Colonic mucosa (tissue), 4 donors: ENCODE measurements around the gene TMEM121B. TPM values are rescaled to one million over a fixed set of nuclear protein-coding genes. Genes with fewer than 3 reads are reported as not detected.
"Not testable (repeated sequence)": the region's sequence is repeated elsewhere in the genome, so short reads cannot be mapped to it uniquely, and the experiment has no call there.

Experiments used
- DNase-seq: peaks from one replicate; pipeline ENCODE4 v3.0.0-alpha.2; 2020
- H3K27ac ChIP-seq: fragments of 200-600 bp; one replicate; pipeline ENCODE4 v1.8.0; 2021
- H3K27me3 ChIP-seq: fragments of 200-600 bp; one replicate; pipeline ENCODE4 v1.8.0; 2021
- H3K36me3 ChIP-seq: fragments of 200-600 bp; one replicate; pipeline ENCODE4 v1.8.0; 2021
- H3K4me1 ChIP-seq: fragments of 200-600 bp; one replicate; pipeline ENCODE4 v1.8.0; 2021; ENCODE audit warnings: mild to moderate bottlenecking
- H3K4me3 ChIP-seq: fragments of 200-600 bp; one replicate; pipeline ENCODE4 v1.8.0; 2021
- H3K9ac ChIP-seq, 2 donors: one replicate each; pipeline ENCODE4 v1.7.0; 2013; ENCODE audit warnings: control low read depth in 2 of 2, low read depth in 2 of 2, low read length in 2 of 2
- H3K9me3 ChIP-seq: fragments of 200-600 bp; one replicate; pipeline ENCODE4 v1.8.0; 2021
- intact Hi-C: fragments of 100-400 bp; cut with DNase I; formaldehyde crosslinking; loops from one replicate; pipeline ENCODE4 v1.14.1; 2022
- total RNA-seq, 2 donors: library from RNA; stranded (reverse); fragmentation: NEBNext Ultra II Directional in 1 of 2; extraction: Animal tissue kit (Norgen Biotek cat#: 25700) in 1 of 2; gene quantifications; one replicate each; pipeline ENCODE4 v1.2.1, GENCODE V29; 2021
- TF ChIP-seq, protein P1 (sequence below): fragments of 200-600 bp; IDR thresholded peaks from one replicate; pipeline ENCODE4 v1.8.0; 2022; ENCODE audit warnings: antibody characterized with exemption, mild to moderate bottlenecking
- donor health status: healthy.
- donor health status: DM: no; HTN: no; CAD: no.
- donor health status: DM: no; HTN: no; CAD: no.

TMEM121B gene
- total RNA-seq, 2 donors from 2014 or later = 0.12 to 0.64 TPM

DNA sequence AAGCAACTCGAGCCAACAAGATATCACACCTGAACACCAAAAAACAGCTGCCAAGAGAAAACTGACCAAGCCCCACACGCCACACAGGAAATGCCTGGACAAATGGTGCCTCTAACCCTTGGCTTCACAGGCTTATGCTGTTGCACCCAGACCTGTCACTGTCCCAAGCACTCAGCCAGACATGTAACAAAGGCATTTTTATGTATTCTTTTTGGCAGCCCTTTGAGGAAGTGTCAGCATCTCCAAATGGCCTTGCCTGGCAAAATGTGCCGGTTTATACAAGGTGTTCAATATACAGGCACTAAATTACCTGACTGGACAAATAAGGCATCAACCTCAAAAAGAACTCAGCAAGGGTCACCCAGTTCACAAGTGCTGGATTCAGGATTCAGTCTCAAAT, 31.8 kb upstream of the TMEM121B start:
- Histone ChIP-seq H3K4me1 (peaks cover 10% of the 10 kb centered on the region), H3K4me3 (no peak overlapping the region), H3K27me3 (no peaks in the 10 kb centered on the region), H3K9ac (no peak overlapping the region), H3K27ac (no peak overlapping the region), H3K9me3 (no peaks in the 10 kb centered on the region), H3K36me3 (no peaks in the 10 kb centered on the region)
- peak; percentile 45 for DNase-seq
- intact Hi-C loops = no loop called here
- TF ChIP-seq, protein P1, sequence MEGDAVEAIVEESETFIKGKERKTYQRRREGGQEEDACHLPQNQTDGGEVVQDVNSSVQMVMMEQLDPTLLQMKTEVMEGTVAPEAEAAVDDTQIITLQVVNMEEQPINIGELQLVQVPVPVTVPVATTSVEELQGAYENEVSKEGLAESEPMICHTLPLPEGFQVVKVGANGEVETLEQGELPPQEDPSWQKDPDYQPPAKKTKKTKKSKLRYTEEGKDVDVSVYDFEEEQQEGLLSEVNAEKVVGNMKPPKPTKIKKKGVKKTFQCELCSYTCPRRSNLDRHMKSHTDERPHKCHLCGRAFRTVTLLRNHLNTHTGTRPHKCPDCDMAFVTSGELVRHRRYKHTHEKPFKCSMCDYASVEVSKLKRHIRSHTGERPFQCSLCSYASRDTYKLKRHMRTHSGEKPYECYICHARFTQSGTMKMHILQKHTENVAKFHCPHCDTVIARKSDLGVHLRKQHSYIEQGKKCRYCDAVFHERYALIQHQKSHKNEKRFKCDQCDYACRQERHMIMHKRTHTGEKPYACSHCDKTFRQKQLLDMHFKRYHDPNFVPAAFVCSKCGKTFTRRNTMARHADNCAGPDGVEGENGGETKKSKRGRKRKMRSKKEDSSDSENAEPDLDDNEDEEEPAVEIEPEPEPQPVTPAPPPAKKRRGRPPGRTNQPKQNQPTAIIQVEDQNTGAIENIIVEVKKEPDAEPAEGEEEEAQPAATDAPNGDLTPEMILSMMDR = no peak

DNA sequence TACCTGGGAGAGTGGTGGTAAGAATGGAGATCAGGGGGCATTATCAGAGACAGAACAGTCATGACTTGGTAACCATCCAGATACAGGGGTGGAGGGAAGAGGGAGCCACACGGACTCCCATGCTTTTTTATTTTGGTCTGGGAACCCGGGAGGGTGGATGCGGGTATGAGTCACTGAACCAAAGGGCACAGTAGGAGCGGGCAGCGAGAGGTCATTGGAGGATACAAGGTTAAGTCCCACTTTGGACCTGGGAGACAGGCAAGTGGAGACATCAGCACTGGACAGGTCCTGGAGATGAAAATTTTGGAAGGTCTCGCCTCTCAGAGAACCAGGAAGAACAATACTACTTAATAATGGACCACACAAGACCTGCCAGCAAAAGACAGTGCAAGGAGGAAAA, 31.2 kb upstream of the TMEM121B start:
- H3K36me3 ChIP-seq = no peaks in the 10 kb centered on the region
- H3K9me3 ChIP-seq = no peaks in the 10 kb centered on the region
- H3K9ac ChIP-seq = no peak overlapping the region
- H3K27ac ChIP-seq = no peak overlapping the region
- intact Hi-C loops = no loop called here
- H3K4me1 ChIP-seq = peaks cover 10% of the 10 kb centered on the region
- no peak overlapping the region for H3K4me3 ChIP-seq
- H3K27me3 ChIP-seq = no peaks in the 10 kb centered on the region
- TF ChIP-seq, protein P1 = no peak
- no peak for DNase-seq

DNA sequence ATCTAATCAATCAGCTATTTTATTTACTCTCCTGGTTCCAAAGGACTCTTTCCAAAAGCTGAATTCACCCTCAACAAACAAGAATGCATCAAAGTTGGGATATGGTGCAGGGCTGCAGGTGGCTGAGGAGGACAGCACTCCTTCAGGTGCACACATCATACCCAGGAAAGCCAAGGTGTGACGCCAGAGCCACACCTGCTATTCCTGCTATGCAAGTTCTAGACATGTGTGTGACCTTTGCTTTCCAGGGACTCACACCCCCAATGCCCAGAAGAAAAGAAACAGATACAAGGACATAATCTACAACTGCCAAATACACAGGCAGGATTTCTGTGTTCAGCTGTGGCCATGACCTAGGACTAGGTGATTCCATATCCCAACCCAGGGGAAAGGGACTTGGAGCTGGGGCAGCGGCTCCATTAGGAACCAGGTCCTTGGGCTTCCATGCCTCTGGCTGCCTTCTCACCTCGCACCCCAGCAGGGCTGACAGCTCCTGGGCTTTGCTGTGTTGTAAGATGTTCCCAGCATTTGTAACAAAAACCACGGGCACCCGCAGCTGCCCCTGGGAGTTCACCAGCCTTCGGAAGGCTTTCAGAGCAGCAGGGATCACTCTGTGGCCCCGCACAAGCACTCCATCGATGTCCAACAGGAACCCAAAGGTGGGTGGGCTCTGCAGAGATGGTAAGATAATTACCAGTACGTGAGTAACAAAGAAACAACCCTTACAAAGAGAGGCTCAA, 28.1 kb upstream of the TMEM121B start:
- Histone ChIP-seq H3K27ac (peak overlapping the region; percentile 47), H3K4me3 (no peak overlapping the region), H3K27me3 (no peaks in the 10 kb centered on the region), H3K9ac (no peak overlapping the region), H3K36me3 (no peaks in the 10 kb centered on the region), H3K9me3 (no peaks in the 10 kb centered on the region), H3K4me1 (peaks cover 10% of the 10 kb centered on the region)
- intact Hi-C loops = no loop called here
- peak; percentile 78 for DNase-seq
- TF ChIP-seq, protein P1 = no peak

DNA sequence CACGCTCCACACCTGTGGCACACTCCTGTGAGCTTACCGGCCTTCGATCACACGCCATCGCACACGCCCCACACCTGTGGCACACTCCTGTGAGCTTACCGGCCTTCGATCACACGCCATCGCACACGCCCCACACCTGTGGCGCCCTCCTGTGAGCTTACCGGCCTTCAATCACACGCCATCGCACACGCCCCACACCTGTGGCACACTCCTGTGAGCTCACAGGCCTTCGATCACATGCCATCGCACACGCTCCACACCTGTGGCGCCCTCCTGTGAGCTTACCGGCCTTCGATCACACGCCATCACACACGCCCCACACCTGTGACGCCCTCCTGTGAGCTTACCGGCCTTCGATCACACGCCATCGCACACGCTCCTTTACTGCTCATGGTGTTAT, 26.3 kb upstream of the TMEM121B start:
- H3K9me3 ChIP-seq, DNase-seq, H3K27me3 ChIP-seq, H3K36me3 ChIP-seq, H3K4me1 ChIP-seq, intact Hi-C loops, H3K27ac ChIP-seq, H3K4me3 ChIP-seq, H3K9ac ChIP-seq: not testable (repeated sequence)

DNA sequence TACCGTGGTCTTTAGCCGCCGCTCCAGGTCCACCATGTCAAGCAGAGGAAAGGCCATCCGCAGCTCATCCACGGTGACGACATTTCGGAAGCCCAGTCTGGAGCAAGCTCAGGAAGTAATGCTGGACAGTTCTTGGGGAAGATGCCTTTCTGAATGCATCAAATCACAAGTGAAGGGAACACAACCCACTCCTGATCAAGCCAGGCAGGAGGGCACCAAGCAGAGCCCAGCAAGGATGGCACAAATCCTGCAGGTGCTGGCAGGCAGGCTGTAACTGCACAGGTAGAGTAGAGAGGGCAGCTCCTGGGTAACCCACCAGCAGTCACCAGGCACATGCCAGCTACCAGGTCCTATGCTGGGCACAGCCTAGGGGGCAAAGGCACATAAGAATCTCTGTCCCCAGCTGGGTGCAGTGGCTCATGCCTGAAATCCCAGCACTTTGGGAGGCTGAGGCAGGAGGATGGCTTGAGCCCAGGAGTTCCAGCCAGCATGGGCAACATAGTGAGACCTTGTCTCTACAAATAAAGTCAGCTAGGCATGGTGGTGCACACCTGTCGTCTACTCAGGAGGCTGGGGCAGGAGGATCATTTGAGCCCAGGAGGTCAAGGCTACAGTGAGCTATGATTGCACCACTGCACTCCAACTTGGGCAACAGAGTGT, 24.0 kb upstream of the TMEM121B start:
- Histone ChIP-seq H3K9ac (no peak overlapping the region), H3K27ac (no peak overlapping the region), H3K4me1 (peaks cover 7% of the 10 kb centered on the region), H3K4me3 (no peak overlapping the region), H3K9me3 (no peaks in the 10 kb centered on the region), H3K27me3 (no peaks in the 10 kb centered on the region), H3K36me3 (no peaks in the 10 kb centered on the region)
- DNase-seq = no peak
- intact Hi-C loops = no loop called here
- TF ChIP-seq, protein P1 = no peak

DNA sequence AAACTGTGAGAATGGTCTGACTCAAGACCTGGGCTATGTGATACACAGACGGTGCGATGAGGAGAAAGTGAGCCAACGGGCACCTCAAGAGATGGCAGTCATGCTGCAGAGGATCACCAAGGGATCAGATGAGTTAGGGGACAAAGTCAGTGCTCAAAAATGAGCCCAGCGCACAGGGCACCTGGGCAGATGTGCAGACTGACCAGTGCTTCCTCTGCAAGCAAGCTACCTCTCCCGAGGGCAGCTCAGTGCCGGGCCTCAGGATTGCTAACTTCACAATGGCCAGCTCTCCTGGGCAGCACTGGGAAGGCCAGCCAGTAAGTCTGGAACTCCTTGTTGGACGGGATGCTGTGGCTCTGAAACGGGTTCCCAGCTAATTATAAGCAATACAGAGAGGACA, 22.7 kb upstream of the TMEM121B start:
- H3K4me3 ChIP-seq = no peak overlapping the region
- H3K9ac ChIP-seq = no peak overlapping the region
- TF ChIP-seq, protein P1 = no peak
- H3K9me3 ChIP-seq = no peaks in the 10 kb centered on the region
- no peaks in the 10 kb centered on the region for H3K36me3 ChIP-seq
- DNase-seq = no peak
- intact Hi-C loops = no loop called here
- H3K4me1 ChIP-seq = no peaks in the 10 kb centered on the region
- no peak overlapping the region for H3K27ac ChIP-seq
- H3K27me3 ChIP-seq = no peaks in the 10 kb centered on the region
